Psoas muscle (tissue), 8 donors: ENCODE data around the gene RAD51D. TPM values are rescaled to one million over a fixed set of nuclear protein-coding genes. Genes with fewer than 3 reads are reported as not detected.
"Not testable (repeated sequence)": the region's sequence is repeated elsewhere in the genome, so short reads cannot be mapped to it uniquely, and the experiment has no call there.

ENCODE experiments used
- ATAC-seq, 4 donors: fragments of 200-7000 bp; cut with Tn5 transposase; one replicate each; pipeline ENCODE4 v1.9.1; 2020; ENCODE audit warnings: moderate library complexity in 3 of 4, mild to moderate bottlenecking in 2 of 4
- DNase-seq, 2 donors: peaks; one replicate each; pipeline ENCODE4 v3.0.0-alpha.2; 2020
- H3K27ac ChIP-seq: fragments of 200-600 bp; one replicate; pipeline ENCODE4 v1.8.0; 2022
- H3K27me3 ChIP-seq, 3 donors: fragments of 200-600 bp in 1 of 3; one replicate each; pipeline versions ENCODE4 v1.6.1 to v1.8.0; 2013 to 2022; ENCODE audit warnings: low read length in 2 of 3, mild to moderate bottlenecking in 2 of 3, moderate library complexity in 1 of 3; ENCODE audit not compliant: insufficient read depth in 3 of 3
- H3K36me3 ChIP-seq, 2 donors: fragments of 200-600 bp in 1 of 2; one replicate each; pipeline versions ENCODE4 v1.6.1 to v1.8.0; 2013 to 2022; ENCODE audit warnings: low read depth in 1 of 2, mild to moderate bottlenecking in 1 of 2, moderate library complexity in 1 of 2; ENCODE audit not compliant: insufficient read depth in 1 of 2
- H3K4me1 ChIP-seq: fragments of 200-600 bp; one replicate; pipeline ENCODE4 v1.8.0; 2022
- H3K4me3 ChIP-seq: fragments of 200-600 bp; one replicate; pipeline ENCODE4 v1.8.0; 2022; ENCODE audit warnings: mild to moderate bottlenecking
- H3K9me3 ChIP-seq: fragments of 200-600 bp; one replicate; pipeline ENCODE4 v1.8.0; 2022
- CTCF ChIP-seq: fragments of 200-600 bp; IDR thresholded peaks from one replicate; pipeline ENCODE4 v1.8.0; 2022; ENCODE audit warnings: antibody characterized with exemption
- WGBS, 3 donors: extraction: QIAGEN DNeasy Blood & Tissue Kit; methylation state at CpG; one replicate each; pipeline versions ENCODE4 v1.1.6 to v1.1.7; 2013; 5-methylcytosine and 5-hydroxymethylcytosine counted together
- intact Hi-C, 2 donors: fragments of 100-400 bp; cut with DNase I; formaldehyde crosslinking; loops; one replicate each; pipeline versions ENCODE4 v1.11.0 to v1.14.2; 2022
- polyA plus RNA-seq, 3 donors: library from polyadenylated mRNA; stranded (reverse); fragments of 200-250 nt; gene quantifications; one replicate each; pipeline ENCODE4 v1.2.3, GENCODE V29; 2013
- total RNA-seq, 4 donors: library from RNA; stranded (reverse); fragmentation: NEBNext Ultra II Directional in 2 of 4; extraction: Animal tissue kit (Norgen Biotek cat#: 25700) in 2 of 4; gene quantifications; one replicate each; pipeline versions ENCODE4 v1.2.1 to v1.2.4, GENCODE V29; 2021 to 2023
- donor health status: healthy with polysubstance abuse.
- donor health status: DM: no; HTN: no; CAD: no; lungs with moderate emphysema.
- donor health status: Bipolar disorder and iron deficiency.
- donor health status: healthy.
- donor health status: DM: yes; HTN: yes; CAD: no.
- donor health status: DM: no; HTN: no; CAD: no.
- donor health status: DM: no; HTN: no; CAD: no.
- donor health status: DM: yes; HTN: yes; CAD: no.

The RAD51D gene
- total and polyA plus RNA-seq, 7 donors, result 3.6 to 6.2 (median 5.4) TPM

GRCh38 chr17:35117984-35118383, 1.7 kb downstream of the RAD51D start:
- Histone ChIP-seq H3K36me3 (no peaks in the 10 kb centered on the region), H3K27me3 (no peaks in the 10 kb centered on the region), H3K4me3 (no peak overlapping the region), H3K4me1 (peaks cover 14% of the 10 kb centered on the region), H3K9me3 (no peaks in the 10 kb centered on the region), H3K27ac (no peak overlapping the region)
- no peak for ATAC-seq
- no peak for DNase-seq
- TF ChIP-seq CTCF, result no peak
- intact Hi-C loops, result loop anchor here (2.0 to 5.0 kb wide), 5 partner anchors 116 to 696 kb away; no protein-coding TSS in a partner anchor

DNA sequence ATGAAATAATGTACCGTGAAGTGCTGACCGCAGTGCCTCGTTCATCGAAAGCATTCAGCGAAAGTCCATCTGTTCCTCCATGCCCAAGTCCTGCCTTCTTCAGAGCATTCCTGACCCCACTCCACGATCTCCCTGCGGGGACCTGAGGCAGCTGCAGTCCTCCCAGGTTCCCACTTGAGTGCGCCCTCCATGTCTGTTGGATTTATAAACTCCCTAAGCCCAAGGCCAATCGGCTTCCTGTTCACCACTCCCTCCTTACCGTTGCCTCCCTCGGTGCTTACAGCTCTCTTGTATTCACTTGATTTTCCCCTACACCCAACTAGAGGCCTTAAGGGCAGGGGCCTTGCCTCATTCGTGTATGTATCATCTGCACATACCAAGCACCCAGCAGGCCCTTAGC, 2.8 kb downstream of the RAD51D start:
- DNase-seq (no peak), ATAC-seq (no peak)
- WGBS, 3 donors, result 79 to 85% (median 84%) methylated on average over 12 of the region's 12 CpGs
- no peaks in the 10 kb centered on the region for H3K9me3 ChIP-seq
- no peak overlapping the region for H3K4me3 ChIP-seq
- H3K27me3 ChIP-seq, result no peaks in the 10 kb centered on the region
- no peak overlapping the region for H3K27ac ChIP-seq
- no peaks in the 10 kb centered on the region for H3K36me3 ChIP-seq
- intact Hi-C loops, result loop anchor here (5.0 kb wide), 4 partner anchors 115 to 695 kb away; no protein-coding TSS in a partner anchor
- no peak for TF ChIP-seq CTCF
- H3K4me1 ChIP-seq, result peaks cover 14% of the 10 kb centered on the region

GRCh38 chr17:35110791-35111190, 8.9 kb downstream of the RAD51D start:
- 97 to 98% (median 97%) methylated on average over 17 of the region's 17 CpGs for WGBS, 3 donors
- H3K27ac ChIP-seq, H3K9me3 ChIP-seq, intact Hi-C loops, H3K4me1 ChIP-seq, H3K27me3 ChIP-seq, H3K4me3 ChIP-seq, ATAC-seq, H3K36me3 ChIP-seq, DNase-seq: not testable (repeated sequence)

DNA sequence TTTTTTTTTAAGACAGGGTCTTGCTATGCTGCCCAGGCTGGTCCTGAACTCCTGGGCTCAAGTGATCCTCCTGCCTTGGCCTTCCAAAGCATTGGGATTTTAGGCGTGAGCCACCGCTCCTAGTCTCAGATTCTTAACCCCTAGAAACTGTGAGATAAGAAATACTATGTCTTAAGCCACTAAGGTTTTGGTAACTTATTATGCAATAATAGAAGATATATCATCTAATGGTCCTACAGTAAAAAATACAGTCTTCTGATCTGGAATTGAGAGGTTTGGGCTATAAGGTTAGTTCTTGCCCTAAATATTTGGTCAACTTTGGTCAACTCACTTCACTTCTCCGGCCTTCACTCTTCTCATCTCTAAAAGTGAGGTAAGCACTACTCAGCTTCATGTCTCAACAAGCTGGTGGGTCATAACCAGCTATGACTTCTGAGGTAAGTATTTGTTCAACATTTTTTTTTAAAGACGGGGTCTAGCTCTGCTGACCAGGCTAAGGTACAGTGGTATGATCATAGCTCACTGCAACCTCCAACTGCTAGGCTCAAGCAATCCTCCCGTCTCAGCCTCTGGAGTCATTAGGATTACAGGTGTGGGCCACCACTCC, 14.7 kb downstream of the RAD51D start:
- no peak for TF ChIP-seq CTCF
- ATAC-seq (no peak), DNase-seq (no peak)
- Histone ChIP-seq H3K27me3 (no peaks in the 10 kb centered on the region), H3K9me3 (no peaks in the 10 kb centered on the region), H3K4me3 (no peak overlapping the region), H3K27ac (no peak overlapping the region), H3K4me1 (no peaks in the 10 kb centered on the region), H3K36me3 (peaks cover 0 to 44% of the 10 kb centered on the region in 2 donors)
- WGBS, 3 donors, result 95 to 98% (median 97%) methylated on average over 5 of the region's 5 CpGs
- intact Hi-C loops, result no loop called here

DNA sequence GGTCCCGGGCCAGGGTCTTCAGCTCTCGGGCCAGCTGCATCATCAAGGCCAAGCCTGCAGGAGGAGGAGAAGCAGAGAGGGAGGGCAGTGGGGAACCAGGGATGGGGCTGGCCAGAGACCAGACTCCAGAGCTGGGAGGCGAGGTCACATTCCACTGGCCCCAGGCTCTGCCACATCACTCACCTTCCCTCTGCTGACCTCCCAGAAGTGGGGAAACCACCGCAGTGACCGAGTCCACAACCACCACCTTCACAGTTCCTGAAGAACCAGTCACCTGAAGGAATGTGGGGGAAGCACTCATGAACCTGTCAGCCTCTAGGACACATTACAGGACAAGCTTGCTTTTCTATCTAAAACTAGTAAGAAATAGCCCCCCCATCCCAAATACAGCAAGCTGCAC, 16.4 kb downstream of the RAD51D start:
- intact Hi-C loops, result no loop called here
- ATAC-seq (no peak), DNase-seq (no peak)
- 91 to 93% (median 92%) methylated on average over 5 of the region's 5 CpGs for WGBS, 3 donors
- no peaks in the 10 kb centered on the region for H3K9me3 ChIP-seq
- H3K27ac ChIP-seq, result no peak overlapping the region
- no peak for TF ChIP-seq CTCF
- H3K4me3 ChIP-seq, result no peak overlapping the region
- no peaks in the 10 kb centered on the region for H3K4me1 ChIP-seq
- no peaks in the 10 kb centered on the region for H3K27me3 ChIP-seq
- peaks cover 0 to 48% of the 10 kb centered on the region in 2 donors for H3K36me3 ChIP-seq
